Measurements from ENCODE around the gene ODR4. TPM values are rescaled to one million over a fixed set of nuclear protein-coding genes. Genes with fewer than 3 reads are reported as not detected.

The ODR4 gene
- total RNA-seq, 1 donor from 2014 or later = 19.3 TPM

DNA sequence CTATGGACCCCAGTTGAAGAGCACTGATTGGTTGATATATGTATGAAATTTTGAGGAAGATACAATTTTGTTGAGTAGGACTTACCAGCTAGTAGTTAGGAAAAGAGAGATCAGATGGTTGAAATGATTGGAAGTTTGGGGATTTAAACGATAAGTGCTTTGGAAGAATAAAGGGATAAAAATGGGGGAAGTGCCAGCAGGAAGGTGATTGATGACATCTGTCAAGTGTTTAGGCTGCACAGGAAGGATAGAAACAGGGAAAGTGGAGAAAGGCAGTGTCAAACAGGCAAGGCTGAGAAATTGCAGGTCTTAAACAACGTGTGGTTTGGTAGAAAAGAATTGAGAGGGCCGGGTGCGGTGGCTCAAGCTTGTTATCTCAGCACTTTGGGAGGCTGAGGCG, 62.9 kb downstream of the ODR4 start:
- TF ChIP-seq, protein P1, sequence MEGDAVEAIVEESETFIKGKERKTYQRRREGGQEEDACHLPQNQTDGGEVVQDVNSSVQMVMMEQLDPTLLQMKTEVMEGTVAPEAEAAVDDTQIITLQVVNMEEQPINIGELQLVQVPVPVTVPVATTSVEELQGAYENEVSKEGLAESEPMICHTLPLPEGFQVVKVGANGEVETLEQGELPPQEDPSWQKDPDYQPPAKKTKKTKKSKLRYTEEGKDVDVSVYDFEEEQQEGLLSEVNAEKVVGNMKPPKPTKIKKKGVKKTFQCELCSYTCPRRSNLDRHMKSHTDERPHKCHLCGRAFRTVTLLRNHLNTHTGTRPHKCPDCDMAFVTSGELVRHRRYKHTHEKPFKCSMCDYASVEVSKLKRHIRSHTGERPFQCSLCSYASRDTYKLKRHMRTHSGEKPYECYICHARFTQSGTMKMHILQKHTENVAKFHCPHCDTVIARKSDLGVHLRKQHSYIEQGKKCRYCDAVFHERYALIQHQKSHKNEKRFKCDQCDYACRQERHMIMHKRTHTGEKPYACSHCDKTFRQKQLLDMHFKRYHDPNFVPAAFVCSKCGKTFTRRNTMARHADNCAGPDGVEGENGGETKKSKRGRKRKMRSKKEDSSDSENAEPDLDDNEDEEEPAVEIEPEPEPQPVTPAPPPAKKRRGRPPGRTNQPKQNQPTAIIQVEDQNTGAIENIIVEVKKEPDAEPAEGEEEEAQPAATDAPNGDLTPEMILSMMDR (IDR thresholded peaks at IDR 0.05; ENCODE audit: unreplicated experiment) = no peak
- Mint-ChIP-seq H3K27me3 (ENCODE audit: unreplicated experiment) (no peaks in the 10 kb centered on the region), H3K36me3 (ENCODE audit: low read depth, unreplicated experiment) (no peaks in the 10 kb centered on the region), H3K4me1 (ENCODE audit: unreplicated experiment) (peaks cover 6% of the 10 kb centered on the region), H3K4me3 (ENCODE audit: unreplicated experiment) (no peak overlapping the region), H3K9me3 (ENCODE audit: unreplicated experiment) (no peaks in the 10 kb centered on the region), H3K27ac (ENCODE audit: unreplicated experiment) (no peak overlapping the region)
- DNase-seq (ENCODE audit: low spot score) = no peak

DNA sequence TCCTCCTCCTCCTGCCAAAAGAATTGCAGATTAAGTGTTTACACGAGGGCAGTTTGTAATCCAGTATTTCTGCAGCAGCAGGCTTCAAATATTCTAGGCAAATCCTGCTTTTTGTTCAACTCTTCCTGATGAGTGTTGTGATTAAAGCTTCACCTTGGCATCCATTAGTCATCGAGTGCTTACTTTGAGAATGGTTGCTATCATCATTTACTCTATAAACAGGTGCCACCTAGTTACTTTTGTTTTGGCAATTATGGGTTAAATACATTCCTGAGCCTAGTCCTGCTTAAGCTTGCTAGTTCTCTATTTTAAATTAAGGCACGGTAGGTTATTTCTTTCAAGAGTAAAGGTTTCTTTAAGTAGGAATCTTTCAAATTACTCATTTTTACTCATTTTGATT, 64.9 kb downstream of the ODR4 start:
- Mint-ChIP-seq H3K27me3 (ENCODE audit: unreplicated experiment) (no peaks in the 10 kb centered on the region), H3K4me3 (ENCODE audit: unreplicated experiment) (no peak overlapping the region), H3K36me3 (ENCODE audit: low read depth, unreplicated experiment) (no peaks in the 10 kb centered on the region), H3K9me3 (ENCODE audit: unreplicated experiment) (no peaks in the 10 kb centered on the region), H3K27ac (ENCODE audit: unreplicated experiment) (no peak overlapping the region), H3K4me1 (ENCODE audit: unreplicated experiment) (peaks cover 6% of the 10 kb centered on the region)
- DNase-seq (ENCODE audit: low spot score) = no peak
- TF ChIP-seq, protein P1 (IDR thresholded peaks at IDR 0.05; ENCODE audit: unreplicated experiment) = no peak

DNA sequence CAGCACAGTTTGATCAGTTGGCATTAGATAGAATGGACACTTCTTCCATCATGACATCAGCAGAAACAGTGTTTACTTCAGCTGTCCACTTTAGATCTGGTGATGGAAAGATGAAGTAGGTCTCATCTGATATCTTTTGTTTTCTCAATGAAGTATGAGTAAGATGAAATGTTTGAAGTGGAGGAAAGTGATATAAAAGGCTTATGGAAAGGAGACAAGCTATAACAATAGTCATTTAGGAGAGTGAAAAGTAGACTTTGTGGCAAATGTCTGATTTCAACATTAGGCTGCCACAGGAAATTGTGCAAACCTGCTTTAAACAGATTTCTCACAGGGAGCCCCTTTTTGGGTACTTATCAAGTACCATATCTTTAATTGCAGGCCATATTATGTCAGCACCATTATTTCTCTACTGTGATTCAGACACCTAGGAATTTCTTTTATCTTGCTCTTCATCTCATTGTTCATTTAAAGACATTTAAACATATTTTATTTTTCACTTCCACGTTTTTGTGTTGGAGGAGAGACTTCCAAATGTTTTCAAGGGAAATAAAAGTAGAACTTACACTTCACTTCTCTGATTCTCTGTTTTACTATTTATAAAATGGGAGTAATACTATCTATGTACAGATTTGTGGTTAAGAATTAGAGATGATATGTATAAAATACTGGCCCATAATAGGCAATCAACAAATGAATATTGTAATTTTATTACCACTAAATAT, 67.2 kb downstream of the ODR4 start:
- Mint-ChIP-seq H3K9me3 (ENCODE audit: unreplicated experiment) (no peaks in the 10 kb centered on the region), H3K4me1 (ENCODE audit: unreplicated experiment) (peaks cover 6% of the 10 kb centered on the region), H3K36me3 (ENCODE audit: low read depth, unreplicated experiment) (no peaks in the 10 kb centered on the region), H3K4me3 (ENCODE audit: unreplicated experiment) (no peak overlapping the region), H3K27me3 (ENCODE audit: unreplicated experiment) (no peaks in the 10 kb centered on the region), H3K27ac (ENCODE audit: unreplicated experiment) (no peak overlapping the region)
- TF ChIP-seq, protein P1 (IDR thresholded peaks at IDR 0.05; ENCODE audit: unreplicated experiment) = no peak
- DNase-seq (ENCODE audit: low spot score) = no peak

DNA sequence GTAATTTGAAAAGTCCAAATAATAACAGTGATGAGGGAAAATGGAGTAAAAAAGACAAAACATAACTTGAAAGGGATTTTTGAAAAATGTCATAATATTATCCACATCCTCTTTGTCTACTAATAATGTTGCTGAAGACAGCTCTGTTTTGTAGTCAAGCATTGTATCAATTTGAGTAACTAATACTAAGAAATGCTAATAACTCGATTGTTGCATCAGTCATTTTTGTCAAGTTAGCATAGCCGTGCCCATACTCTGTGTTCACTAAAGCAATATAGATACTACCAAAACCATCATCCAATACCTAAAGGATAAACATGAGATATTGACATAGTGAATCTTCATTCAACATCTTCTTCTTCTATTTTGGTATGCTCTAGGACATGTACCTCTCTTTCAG, 68.0 kb downstream of the ODR4 start:
- no peaks in the 10 kb centered on the region for H3K36me3 Mint-ChIP-seq (ENCODE audit: low read depth, unreplicated experiment)
- TF ChIP-seq, protein P1 (IDR thresholded peaks at IDR 0.05; ENCODE audit: unreplicated experiment) = no peak
- H3K9me3 Mint-ChIP-seq (ENCODE audit: unreplicated experiment) = no peaks in the 10 kb centered on the region
- DNase-seq (ENCODE audit: low spot score) = no peak
- no peak overlapping the region for H3K4me3 Mint-ChIP-seq (ENCODE audit: unreplicated experiment)
- H3K27ac Mint-ChIP-seq (ENCODE audit: unreplicated experiment) = no peak overlapping the region
- H3K27me3 Mint-ChIP-seq (ENCODE audit: unreplicated experiment) = no peaks in the 10 kb centered on the region
- peaks cover 10% of the 10 kb centered on the region for H3K4me1 Mint-ChIP-seq (ENCODE audit: unreplicated experiment)

DNA sequence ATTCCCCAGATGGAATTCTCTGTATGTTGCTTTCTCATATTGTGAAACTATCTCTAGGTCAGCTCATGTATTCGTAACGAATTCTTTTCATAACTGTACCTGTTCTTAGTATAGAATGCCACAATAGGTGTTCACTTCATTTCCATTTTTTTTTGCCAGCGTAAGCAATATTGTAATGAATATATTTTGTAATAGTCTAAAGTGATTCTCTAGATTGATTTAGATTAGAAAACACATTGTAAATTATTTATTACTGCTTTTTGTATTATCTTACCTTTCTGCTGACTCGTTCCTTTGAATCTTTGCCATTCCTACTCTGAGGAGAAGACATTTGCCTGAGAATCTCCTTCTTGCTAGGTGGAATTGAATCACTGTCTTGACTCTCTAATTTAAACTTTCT, 70.5 kb downstream of the ODR4 start:
- TF ChIP-seq, protein P1 (IDR thresholded peaks at IDR 0.05; ENCODE audit: unreplicated experiment) = no peak
- no peak for DNase-seq (ENCODE audit: low spot score)
- Mint-ChIP-seq H3K27me3 (ENCODE audit: unreplicated experiment) (no peaks in the 10 kb centered on the region), H3K9me3 (ENCODE audit: unreplicated experiment) (no peaks in the 10 kb centered on the region), H3K4me3 (ENCODE audit: unreplicated experiment) (no peak overlapping the region), H3K36me3 (ENCODE audit: low read depth, unreplicated experiment) (no peaks in the 10 kb centered on the region), H3K4me1 (ENCODE audit: unreplicated experiment) (peaks cover 7% of the 10 kb centered on the region), H3K27ac (ENCODE audit: unreplicated experiment) (no peak overlapping the region)
